HL-60 (cell line): ENCODE data around the gene GNAS.

Experiments
- DNase-seq, 2 experiments: peaks; one replicate each; pipeline ENCODE4 v3.0.0-alpha.2; 2010 to 2020; ENCODE audit warnings: low read depth in 1 of 2, low spot score in 1 of 2
- H3K27ac ChIP-seq: fragments of 250-450 bp; sonication (Bioruptor Pico); replicated peaks from 2 replicates; pipeline ENCODE4 v1.5.1; 2020; ENCODE audit warnings: mild to moderate bottlenecking, moderate library complexity
- H3K27me3 ChIP-seq: fragments of 250-450 bp; sonication (Bioruptor Pico); 2 replicates; pipeline ENCODE4 v1.5.1; 2021; ENCODE audit warnings: mild to moderate bottlenecking, moderate library complexity; ENCODE audit not compliant: insufficient read depth, poor library complexity, severe bottlenecking
- H3K4me3 ChIP-seq: replicated peaks from 2 replicates; pipeline ENCODE4 v1.5.1; 2011; ENCODE audit warnings: mild to moderate bottlenecking, control low read depth, low read length; ENCODE audit not compliant: insufficient read depth
- GABPA ChIP-seq: IDR thresholded peaks from 2 replicates; pipeline ENCODE4 v1.6.1; 2012; ENCODE audit warnings: low read depth
- POLR2AphosphoS5 ChIP-seq: IDR thresholded peaks from 2 replicates; pipeline ENCODE4 v1.6.1; 2012; ENCODE audit warnings: low read depth
- SPI1 ChIP-seq: IDR thresholded peaks from 2 replicates; pipeline ENCODE4 v1.6.1; 2012; ENCODE audit warnings: low read depth, mild to moderate bottlenecking, borderline replicate concordance
- TF ChIP-seq, protein P1 (sequence below): IDR thresholded peaks from one replicate; pipeline ENCODE4 v1.5.1; 2011; ENCODE audit warnings: low read length, control low read depth, inconsistent platforms; ENCODE audit not compliant: insufficient read depth
- TF ChIP-seq, protein P2 (sequence below): IDR thresholded peaks from 2 replicates; pipeline ENCODE4 v1.6.1; 2012; ENCODE audit warnings: low read depth; ENCODE audit not compliant: insufficient replicate concordance

The GNAS gene

DNA sequence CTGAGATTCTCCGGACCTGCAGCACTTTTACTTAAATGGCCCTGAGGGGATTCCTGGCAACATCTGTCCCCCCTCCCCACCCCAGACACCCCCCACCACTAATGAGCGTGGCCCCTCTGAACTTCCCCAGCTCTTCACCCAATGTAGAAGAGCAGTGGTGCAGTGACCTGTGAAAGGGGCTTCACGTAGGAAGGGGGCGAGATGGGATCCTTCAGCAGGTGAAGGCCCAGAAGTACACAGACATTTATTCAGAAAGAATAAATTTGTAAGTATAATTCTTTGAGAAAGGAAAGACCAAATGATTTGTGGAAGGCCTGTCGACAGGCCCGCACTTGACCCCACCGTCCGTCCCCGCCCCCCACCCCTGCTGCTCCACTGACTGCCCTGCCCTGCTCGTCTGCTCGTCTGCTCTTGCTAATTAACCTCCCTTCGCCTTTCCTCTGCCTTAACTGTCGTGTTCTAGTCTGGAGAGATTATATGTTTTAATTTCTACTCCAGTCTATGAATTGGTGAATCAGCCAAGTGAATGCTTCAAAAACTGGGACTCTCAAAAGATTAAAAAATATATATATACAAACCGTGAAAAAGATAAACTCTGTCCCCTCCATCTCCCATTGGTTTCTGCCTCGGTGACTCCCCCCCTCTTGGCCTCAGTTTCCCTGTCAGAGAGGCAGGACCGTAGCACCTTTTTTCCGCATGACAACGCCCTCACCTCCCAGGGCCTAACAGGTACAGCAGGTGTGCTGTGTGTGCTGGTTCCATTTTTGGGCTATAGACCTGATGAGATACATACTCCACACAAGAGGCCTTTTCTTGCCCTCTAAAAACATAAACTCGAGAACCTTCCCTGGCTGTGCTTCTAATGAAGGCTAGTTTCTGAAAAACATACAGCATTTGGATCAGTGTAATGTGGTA is 49.2 kb downstream of the GNAS start:
- no peak for DNase-seq
- no peaks in the 10 kb centered on the region for H3K27me3 ChIP-seq
- no peak overlapping the region for H3K4me3 ChIP-seq
- no peak overlapping the region for H3K27ac ChIP-seq
- TF ChIP-seq, protein P1, sequence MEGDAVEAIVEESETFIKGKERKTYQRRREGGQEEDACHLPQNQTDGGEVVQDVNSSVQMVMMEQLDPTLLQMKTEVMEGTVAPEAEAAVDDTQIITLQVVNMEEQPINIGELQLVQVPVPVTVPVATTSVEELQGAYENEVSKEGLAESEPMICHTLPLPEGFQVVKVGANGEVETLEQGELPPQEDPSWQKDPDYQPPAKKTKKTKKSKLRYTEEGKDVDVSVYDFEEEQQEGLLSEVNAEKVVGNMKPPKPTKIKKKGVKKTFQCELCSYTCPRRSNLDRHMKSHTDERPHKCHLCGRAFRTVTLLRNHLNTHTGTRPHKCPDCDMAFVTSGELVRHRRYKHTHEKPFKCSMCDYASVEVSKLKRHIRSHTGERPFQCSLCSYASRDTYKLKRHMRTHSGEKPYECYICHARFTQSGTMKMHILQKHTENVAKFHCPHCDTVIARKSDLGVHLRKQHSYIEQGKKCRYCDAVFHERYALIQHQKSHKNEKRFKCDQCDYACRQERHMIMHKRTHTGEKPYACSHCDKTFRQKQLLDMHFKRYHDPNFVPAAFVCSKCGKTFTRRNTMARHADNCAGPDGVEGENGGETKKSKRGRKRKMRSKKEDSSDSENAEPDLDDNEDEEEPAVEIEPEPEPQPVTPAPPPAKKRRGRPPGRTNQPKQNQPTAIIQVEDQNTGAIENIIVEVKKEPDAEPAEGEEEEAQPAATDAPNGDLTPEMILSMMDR: no peak
- TF ChIP-seq, protein P2, sequence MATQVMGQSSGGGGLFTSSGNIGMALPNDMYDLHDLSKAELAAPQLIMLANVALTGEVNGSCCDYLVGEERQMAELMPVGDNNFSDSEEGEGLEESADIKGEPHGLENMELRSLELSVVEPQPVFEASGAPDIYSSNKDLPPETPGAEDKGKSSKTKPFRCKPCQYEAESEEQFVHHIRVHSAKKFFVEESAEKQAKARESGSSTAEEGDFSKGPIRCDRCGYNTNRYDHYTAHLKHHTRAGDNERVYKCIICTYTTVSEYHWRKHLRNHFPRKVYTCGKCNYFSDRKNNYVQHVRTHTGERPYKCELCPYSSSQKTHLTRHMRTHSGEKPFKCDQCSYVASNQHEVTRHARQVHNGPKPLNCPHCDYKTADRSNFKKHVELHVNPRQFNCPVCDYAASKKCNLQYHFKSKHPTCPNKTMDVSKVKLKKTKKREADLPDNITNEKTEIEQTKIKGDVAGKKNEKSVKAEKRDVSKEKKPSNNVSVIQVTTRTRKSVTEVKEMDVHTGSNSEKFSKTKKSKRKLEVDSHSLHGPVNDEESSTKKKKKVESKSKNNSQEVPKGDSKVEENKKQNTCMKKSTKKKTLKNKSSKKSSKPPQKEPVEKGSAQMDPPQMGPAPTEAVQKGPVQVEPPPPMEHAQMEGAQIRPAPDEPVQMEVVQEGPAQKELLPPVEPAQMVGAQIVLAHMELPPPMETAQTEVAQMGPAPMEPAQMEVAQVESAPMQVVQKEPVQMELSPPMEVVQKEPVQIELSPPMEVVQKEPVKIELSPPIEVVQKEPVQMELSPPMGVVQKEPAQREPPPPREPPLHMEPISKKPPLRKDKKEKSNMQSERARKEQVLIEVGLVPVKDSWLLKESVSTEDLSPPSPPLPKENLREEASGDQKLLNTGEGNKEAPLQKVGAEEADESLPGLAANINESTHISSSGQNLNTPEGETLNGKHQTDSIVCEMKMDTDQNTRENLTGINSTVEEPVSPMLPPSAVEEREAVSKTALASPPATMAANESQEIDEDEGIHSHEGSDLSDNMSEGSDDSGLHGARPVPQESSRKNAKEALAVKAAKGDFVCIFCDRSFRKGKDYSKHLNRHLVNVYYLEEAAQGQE: no peak
- TF ChIP-seq GABPA: no peak
- no peak for TF ChIP-seq POLR2AphosphoS5
- no peak for TF ChIP-seq SPI1

DNA sequence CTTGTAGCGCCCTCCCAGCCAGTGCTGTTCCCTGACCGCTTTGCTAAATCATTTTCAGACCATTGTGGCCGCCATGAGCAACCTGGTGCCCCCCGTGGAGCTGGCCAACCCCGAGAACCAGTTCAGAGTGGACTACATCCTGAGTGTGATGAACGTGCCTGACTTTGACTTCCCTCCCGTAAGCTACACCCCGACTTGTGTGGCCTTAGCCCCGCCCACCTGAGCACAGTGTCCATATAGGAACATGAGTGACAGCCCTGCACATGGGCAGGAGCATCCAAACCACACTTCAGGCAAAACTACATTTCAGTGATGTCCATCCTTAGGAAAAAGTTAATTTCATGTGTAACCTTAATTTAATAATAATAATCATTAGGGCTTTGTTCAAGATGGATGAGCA is 51.1 kb downstream of the GNAS start:
- TF ChIP-seq, protein P1: no peak
- TF ChIP-seq SPI1: no peak
- TF ChIP-seq GABPA: no peak
- no peak for TF ChIP-seq POLR2AphosphoS5
- TF ChIP-seq, protein P2: no peak
- Histone ChIP-seq H3K27ac (no peak overlapping the region), H3K4me3 (no peak overlapping the region), H3K27me3 (no peaks in the 10 kb centered on the region)
- DNase-seq: no peak

DNA sequence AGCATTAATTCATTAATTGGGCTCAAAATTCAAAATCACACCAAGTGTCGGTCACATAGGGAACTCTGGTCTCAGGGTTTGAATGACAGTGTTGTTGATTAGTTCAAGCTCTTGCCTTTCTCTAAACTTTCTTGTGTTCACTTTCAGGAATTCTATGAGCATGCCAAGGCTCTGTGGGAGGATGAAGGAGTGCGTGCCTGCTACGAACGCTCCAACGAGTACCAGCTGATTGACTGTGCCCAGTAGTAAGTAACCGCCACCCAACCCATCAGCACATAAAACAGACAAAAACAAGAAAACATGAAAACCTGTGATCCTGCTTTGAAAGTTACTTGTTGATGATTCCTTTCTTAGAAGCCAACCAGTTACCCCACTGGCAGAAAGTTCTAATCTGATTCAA is 52.7 kb downstream of the GNAS start:
- Histone ChIP-seq H3K27me3 (no peaks in the 10 kb centered on the region), H3K27ac (no peak overlapping the region), H3K4me3 (no peak overlapping the region)
- no peak for TF ChIP-seq POLR2AphosphoS5
- no peak for TF ChIP-seq SPI1
- TF ChIP-seq, protein P2: no peak
- TF ChIP-seq GABPA: no peak
- TF ChIP-seq, protein P1: no peak
- no peak for DNase-seq
